WTC11 (cell line): ENCODE measurements around the gene INPP4B. TPM values are rescaled to one million over a fixed set of nuclear protein-coding genes. Genes with fewer than 3 reads are reported as not detected.

Source experiments
- ATAC-seq: fragments of 200-7000 bp; cut with Tn5 transposase; 2 replicates; pipeline ENCODE4 v1.10.0; 2021; ENCODE audit warnings: mild to moderate bottlenecking, moderate library complexity
- CTCF ChIA-PET: fragments of 300-600 bp; sonication (Branson Sonifier 250); formaldehyde crosslinking; loops from one replicate; lab custom pipeline; 2021; ENCODE audit warnings: antibody characterized with exemption; lab: Charles Lee
- POLR2A ChIA-PET: fragments of 350-600 bp; sonication (Branson Sonifier 250); formaldehyde crosslinking; loops from one replicate; lab custom pipeline; 2021; ENCODE audit warnings: antibody characterized with exemption; lab: Charles Lee
- DNase-seq: peaks from one replicate; pipeline ENCODE4 v3.0.0; 2021; ENCODE audit warnings: low spot score
- H3K27ac Mint-ChIP-seq: 2 replicates; pipeline ENCODE4 v1.8.0; 2021; ENCODE audit warnings: mixed read lengths
- H3K27me3 Mint-ChIP-seq: 2 replicates; pipeline ENCODE4 v1.8.0; 2021; ENCODE audit warnings: low read depth, mild to moderate bottlenecking, moderate library complexity, mixed read lengths
- H3K36me3 Mint-ChIP-seq: 2 replicates; pipeline ENCODE4 v1.8.0; 2021; ENCODE audit warnings: mixed read lengths
- H3K4me1 Mint-ChIP-seq: 2 replicates; pipeline ENCODE4 v1.8.0; 2022; ENCODE audit warnings: mixed read lengths
- H3K4me3 Mint-ChIP-seq: 2 replicates; pipeline ENCODE4 v1.8.0; 2021; ENCODE audit warnings: mild to moderate bottlenecking, moderate library complexity, mixed read lengths
- H3K9me3 Mint-ChIP-seq: 2 replicates; pipeline ENCODE4 v1.8.0; 2021; ENCODE audit warnings: mixed read lengths
- ETV6 ChIP-seq: sonication (generic); formaldehyde crosslinking; IDR thresholded peaks from 2 replicates; pipeline ENCODE4 v1.8.1; 2022; ENCODE audit warnings: mild to moderate bottlenecking, missing genetic modification reagents
- FOXP1 ChIP-seq: sonication (generic); formaldehyde crosslinking; IDR thresholded peaks from 2 replicates; pipeline ENCODE4 v1.8.0; 2022; ENCODE audit warnings: missing genetic modification reagents, mild to moderate bottlenecking, moderate library complexity, borderline replicate concordance
- IRF2 ChIP-seq: sonication (generic); formaldehyde crosslinking; IDR thresholded peaks from 2 replicates; pipeline ENCODE4 v1.8.0; 2022; ENCODE audit warnings: low read depth, missing genetic modification reagents, borderline replicate concordance
- MXD4 ChIP-seq: fragments of 250-450 bp; sonication (Bioruptor Pico); IDR thresholded peaks from 2 replicates; pipeline ENCODE4 v1.8.0; 2021; ENCODE audit warnings: mild to moderate bottlenecking, moderate library complexity, borderline replicate concordance
- NFE2L1 ChIP-seq: sonication (generic); formaldehyde crosslinking; IDR thresholded peaks from 2 replicates; pipeline ENCODE4 v1.8.1; 2023; ENCODE audit warnings: missing genetic modification reagents
- NR1H2 ChIP-seq: sonication (generic); formaldehyde crosslinking; IDR thresholded peaks from 2 replicates; pipeline ENCODE4 v1.9.0; 2021; ENCODE audit warnings: mild to moderate bottlenecking, moderate library complexity, missing genetic modification reagents
- SMAD3 ChIP-seq: sonication (generic); formaldehyde crosslinking; IDR thresholded peaks from 2 replicates; pipeline ENCODE4 v1.8.0; 2022; ENCODE audit warnings: missing genetic modification reagents, mild to moderate bottlenecking, borderline replicate concordance
- SMAD4 ChIP-seq: sonication (generic); formaldehyde crosslinking; IDR thresholded peaks from 2 replicates; pipeline ENCODE4 v1.8.0; 2022; ENCODE audit warnings: mild to moderate bottlenecking, missing genetic modification reagents
- ZNF219 ChIP-seq: sonication (generic); formaldehyde crosslinking; IDR thresholded peaks from 2 replicates; pipeline ENCODE4 v1.8.0; 2023; ENCODE audit warnings: missing genetic modification reagents, mild to moderate bottlenecking, borderline replicate concordance
- ZNF423 ChIP-seq: fragments of 250-450 bp; sonication (Bioruptor Pico); IDR thresholded peaks from 2 replicates; pipeline ENCODE4 v2.1.2; 2022; ENCODE audit warnings: mild to moderate bottlenecking, moderate library complexity
- total RNA-seq: library from RNA; stranded (reverse); gene quantifications from 3 replicates; pipeline ENCODE4 v1.2.3, GENCODE V29; 2021
- TF ChIP-seq, protein P1 (sequence below): sonication (generic); formaldehyde crosslinking; IDR thresholded peaks from 2 replicates; pipeline ENCODE4 v1.8.0; 2022; ENCODE audit warnings: mild to moderate bottlenecking, missing genetic modification reagents
- TF ChIP-seq, protein P2 (sequence below): sonication (generic); formaldehyde crosslinking; IDR thresholded peaks from 2 replicates; pipeline ENCODE4 v1.8.1; 2022; ENCODE audit warnings: mild to moderate bottlenecking, moderate library complexity, missing genetic modification reagents
- TF ChIP-seq, protein P3 (sequence below): fragments of 250-450 bp; sonication (Bioruptor Pico); IDR thresholded peaks from 2 replicates; pipeline ENCODE4 v2.1.2; 2022; ENCODE audit warnings: mild to moderate bottlenecking, moderate library complexity
- TF ChIP-seq, protein P4 (sequence below): fragments of 250-450 bp; sonication (Bioruptor Pico); IDR thresholded peaks from 2 replicates; pipeline ENCODE4 v1.9.0; 2021; ENCODE audit warnings: mild to moderate bottlenecking
- TF ChIP-seq, protein P5 (sequence below): sonication (generic); formaldehyde crosslinking; conservative IDR thresholded peaks from 2 replicates; pipeline ENCODE4 v1.8.1; 2023; ENCODE audit warnings: mild to moderate bottlenecking, low read depth, missing genetic modification reagents, moderate library complexity
- TF ChIP-seq, protein P6 (sequence below): sonication (generic); formaldehyde crosslinking; IDR thresholded peaks from 2 replicates; pipeline ENCODE4 v1.8.0; 2022; ENCODE audit warnings: mild to moderate bottlenecking, missing genetic modification reagents
- TF ChIP-seq, protein P7 (sequence below): sonication (generic); formaldehyde crosslinking; IDR thresholded peaks from 2 replicates; pipeline ENCODE4 v1.8.0; 2022; ENCODE audit warnings: mild to moderate bottlenecking, missing genetic modification reagents
- TF ChIP-seq, protein P8 (sequence below): fragments of 250-450 bp; sonication (Bioruptor Pico); IDR thresholded peaks from 2 replicates; pipeline ENCODE4 v1.9.0; 2021; ENCODE audit warnings: moderate library complexity, mild to moderate bottlenecking, inconsistent platforms, borderline replicate concordance

The INPP4B gene
- total RNA-seq, 1 experiment from 2014 or later, result 0.92 TPM

DNA sequence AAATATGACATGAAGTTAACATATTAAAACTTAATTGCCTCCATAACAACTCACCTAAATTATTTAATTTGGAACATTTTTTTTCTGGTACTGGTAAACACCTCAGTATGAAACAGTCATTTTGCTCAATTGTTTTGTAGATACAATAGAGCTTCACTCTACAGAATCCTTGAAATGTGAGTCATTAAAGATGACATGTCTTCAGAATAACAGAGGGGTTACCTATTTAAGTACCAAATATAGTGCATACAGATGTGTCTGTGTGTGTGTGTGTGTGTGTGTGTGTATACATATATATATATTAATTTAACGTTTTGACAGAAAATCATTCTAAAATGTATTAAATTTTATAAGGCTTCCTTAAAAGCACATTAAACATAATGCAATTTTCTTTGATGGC lies 297.6 kb downstream of the INPP4B start:
- ChIA-PET POLR2A (no interaction called here), CTCF (no interaction called here)
- TF ChIP-seq IRF2 (CRISPR knock-in tag) (no peak), ZNF219 (no peak), SMAD4 (CRISPR knock-in tag) (no peak), ETV6 (CRISPR knock-in tag) (no peak), ZNF423 (CRISPR knock-in tag) (no peak), NFE2L1 (no peak)
- TF ChIP-seq, protein P1, sequence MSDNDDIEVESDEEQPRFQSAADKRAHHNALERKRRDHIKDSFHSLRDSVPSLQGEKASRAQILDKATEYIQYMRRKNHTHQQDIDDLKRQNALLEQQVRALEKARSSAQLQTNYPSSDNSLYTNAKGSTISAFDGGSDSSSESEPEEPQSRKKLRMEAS, result no peak
- TF ChIP-seq, protein P2, sequence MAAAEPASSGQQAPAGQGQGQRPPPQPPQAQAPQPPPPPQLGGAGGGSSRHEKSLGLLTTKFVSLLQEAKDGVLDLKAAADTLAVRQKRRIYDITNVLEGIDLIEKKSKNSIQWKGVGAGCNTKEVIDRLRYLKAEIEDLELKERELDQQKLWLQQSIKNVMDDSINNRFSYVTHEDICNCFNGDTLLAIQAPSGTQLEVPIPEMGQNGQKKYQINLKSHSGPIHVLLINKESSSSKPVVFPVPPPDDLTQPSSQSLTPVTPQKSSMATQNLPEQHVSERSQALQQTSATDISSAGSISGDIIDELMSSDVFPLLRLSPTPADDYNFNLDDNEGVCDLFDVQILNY, result no peak
- TF ChIP-seq, protein P3, sequence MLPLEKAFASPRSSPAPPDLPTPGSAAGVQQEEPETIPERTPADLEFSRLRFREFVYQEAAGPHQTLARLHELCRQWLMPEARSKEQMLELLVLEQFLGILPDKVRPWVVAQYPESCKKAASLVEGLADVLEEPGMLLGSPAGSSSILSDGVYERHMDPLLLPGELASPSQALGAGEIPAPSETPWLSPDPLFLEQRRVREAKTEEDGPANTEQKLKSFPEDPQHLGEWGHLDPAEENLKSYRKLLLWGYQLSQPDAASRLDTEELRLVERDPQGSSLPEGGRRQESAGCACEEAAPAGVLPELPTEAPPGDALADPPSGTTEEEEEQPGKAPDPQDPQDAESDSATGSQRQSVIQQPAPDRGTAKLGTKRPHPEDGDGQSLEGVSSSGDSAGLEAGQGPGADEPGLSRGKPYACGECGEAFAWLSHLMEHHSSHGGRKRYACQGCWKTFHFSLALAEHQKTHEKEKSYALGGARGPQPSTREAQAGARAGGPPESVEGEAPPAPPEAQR, result no peak
- Mint-ChIP-seq H3K4me3 (no peak overlapping the region), H3K9me3 (no peaks in the 10 kb centered on the region), H3K4me1 (peaks cover 16% of the 10 kb centered on the region), H3K27me3 (no peaks in the 10 kb centered on the region), H3K36me3 (no peaks in the 10 kb centered on the region), H3K27ac (no peak overlapping the region)
- ATAC-seq, result no peak
- DNase-seq, result no peak

DNA sequence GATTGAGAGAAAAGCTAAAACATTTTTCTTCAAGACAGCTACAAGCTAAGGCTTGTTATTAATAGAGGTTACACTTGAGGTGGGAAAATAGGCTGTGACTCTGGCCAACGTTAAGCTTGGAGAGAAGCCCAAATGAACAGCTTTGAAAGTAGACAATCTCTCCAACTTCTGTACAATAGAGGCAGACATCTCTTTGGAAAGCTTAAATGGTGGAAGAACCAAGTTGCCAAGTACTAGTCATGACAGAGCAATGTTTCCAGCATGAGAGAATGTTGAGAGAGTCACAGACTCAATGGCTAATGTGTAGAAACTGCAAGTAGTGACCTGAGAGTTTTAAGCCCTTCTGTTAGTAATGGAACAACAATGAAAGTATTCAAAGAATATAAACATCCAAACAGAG lies 298.1 kb downstream of the INPP4B start:
- no peak for DNase-seq
- Mint-ChIP-seq H3K4me3 (no peak overlapping the region), H3K27ac (no peak overlapping the region), H3K4me1 (peaks cover 16% of the 10 kb centered on the region), H3K9me3 (no peaks in the 10 kb centered on the region), H3K27me3 (no peaks in the 10 kb centered on the region), H3K36me3 (no peaks in the 10 kb centered on the region)
- ChIA-PET POLR2A (no interaction called here), CTCF (no interaction called here)
- no peak for ATAC-seq
- TF ChIP-seq, protein P4, sequence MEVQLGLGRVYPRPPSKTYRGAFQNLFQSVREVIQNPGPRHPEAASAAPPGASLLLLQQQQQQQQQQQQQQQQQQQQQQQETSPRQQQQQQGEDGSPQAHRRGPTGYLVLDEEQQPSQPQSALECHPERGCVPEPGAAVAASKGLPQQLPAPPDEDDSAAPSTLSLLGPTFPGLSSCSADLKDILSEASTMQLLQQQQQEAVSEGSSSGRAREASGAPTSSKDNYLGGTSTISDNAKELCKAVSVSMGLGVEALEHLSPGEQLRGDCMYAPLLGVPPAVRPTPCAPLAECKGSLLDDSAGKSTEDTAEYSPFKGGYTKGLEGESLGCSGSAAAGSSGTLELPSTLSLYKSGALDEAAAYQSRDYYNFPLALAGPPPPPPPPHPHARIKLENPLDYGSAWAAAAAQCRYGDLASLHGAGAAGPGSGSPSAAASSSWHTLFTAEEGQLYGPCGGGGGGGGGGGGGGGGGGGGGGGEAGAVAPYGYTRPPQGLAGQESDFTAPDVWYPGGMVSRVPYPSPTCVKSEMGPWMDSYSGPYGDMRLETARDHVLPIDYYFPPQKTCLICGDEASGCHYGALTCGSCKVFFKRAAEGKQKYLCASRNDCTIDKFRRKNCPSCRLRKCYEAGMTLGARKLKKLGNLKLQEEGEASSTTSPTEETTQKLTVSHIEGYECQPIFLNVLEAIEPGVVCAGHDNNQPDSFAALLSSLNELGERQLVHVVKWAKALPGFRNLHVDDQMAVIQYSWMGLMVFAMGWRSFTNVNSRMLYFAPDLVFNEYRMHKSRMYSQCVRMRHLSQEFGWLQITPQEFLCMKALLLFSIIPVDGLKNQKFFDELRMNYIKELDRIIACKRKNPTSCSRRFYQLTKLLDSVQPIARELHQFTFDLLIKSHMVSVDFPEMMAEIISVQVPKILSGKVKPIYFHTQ (CRISPR knock-in tag), result no peak
- TF ChIP-seq, protein P2, result no peak
- no peak for TF ChIP-seq ZNF423 (CRISPR knock-in tag)
- no peak for TF ChIP-seq SMAD3 (CRISPR knock-in tag)
- TF ChIP-seq MXD4, result no peak
- TF ChIP-seq ETV6 (CRISPR knock-in tag), result no peak
- TF ChIP-seq NR1H2 (CRISPR knock-in tag), result no peak
- TF ChIP-seq, protein P5, sequence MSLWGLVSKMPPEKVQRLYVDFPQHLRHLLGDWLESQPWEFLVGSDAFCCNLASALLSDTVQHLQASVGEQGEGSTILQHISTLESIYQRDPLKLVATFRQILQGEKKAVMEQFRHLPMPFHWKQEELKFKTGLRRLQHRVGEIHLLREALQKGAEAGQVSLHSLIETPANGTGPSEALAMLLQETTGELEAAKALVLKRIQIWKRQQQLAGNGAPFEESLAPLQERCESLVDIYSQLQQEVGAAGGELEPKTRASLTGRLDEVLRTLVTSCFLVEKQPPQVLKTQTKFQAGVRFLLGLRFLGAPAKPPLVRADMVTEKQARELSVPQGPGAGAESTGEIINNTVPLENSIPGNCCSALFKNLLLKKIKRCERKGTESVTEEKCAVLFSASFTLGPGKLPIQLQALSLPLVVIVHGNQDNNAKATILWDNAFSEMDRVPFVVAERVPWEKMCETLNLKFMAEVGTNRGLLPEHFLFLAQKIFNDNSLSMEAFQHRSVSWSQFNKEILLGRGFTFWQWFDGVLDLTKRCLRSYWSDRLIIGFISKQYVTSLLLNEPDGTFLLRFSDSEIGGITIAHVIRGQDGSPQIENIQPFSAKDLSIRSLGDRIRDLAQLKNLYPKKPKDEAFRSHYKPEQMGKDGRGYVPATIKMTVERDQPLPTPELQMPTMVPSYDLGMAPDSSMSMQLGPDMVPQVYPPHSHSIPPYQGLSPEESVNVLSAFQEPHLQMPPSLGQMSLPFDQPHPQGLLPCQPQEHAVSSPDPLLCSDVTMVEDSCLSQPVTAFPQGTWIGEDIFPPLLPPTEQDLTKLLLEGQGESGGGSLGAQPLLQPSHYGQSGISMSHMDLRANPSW (CRISPR knock-in tag), result no peak
- TF ChIP-seq, protein P6, sequence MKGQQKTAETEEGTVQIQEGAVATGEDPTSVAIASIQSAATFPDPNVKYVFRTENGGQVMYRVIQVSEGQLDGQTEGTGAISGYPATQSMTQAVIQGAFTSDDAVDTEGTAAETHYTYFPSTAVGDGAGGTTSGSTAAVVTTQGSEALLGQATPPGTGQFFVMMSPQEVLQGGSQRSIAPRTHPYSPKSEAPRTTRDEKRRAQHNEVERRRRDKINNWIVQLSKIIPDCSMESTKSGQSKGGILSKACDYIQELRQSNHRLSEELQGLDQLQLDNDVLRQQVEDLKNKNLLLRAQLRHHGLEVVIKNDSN (CRISPR knock-in tag), result no peak
- TF ChIP-seq, protein P7, sequence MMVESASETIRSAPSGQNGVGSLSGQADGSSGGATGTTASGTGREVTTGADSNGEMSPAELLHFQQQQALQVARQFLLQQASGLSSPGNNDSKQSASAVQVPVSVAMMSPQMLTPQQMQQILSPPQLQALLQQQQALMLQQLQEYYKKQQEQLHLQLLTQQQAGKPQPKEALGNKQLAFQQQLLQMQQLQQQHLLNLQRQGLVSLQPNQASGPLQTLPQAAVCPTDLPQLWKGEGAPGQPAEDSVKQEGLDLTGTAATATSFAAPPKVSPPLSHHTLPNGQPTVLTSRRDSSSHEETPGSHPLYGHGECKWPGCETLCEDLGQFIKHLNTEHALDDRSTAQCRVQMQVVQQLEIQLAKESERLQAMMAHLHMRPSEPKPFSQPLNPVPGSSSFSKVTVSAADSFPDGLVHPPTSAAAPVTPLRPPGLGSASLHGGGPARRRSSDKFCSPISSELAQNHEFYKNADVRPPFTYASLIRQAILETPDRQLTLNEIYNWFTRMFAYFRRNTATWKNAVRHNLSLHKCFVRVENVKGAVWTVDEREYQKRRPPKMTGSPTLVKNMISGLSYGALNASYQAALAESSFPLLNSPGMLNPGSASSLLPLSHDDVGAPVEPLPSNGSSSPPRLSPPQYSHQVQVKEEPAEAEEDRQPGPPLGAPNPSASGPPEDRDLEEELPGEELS (CRISPR knock-in tag), result no peak
- TF ChIP-seq FOXP1 (CRISPR knock-in tag), result no peak
- TF ChIP-seq, protein P8, sequence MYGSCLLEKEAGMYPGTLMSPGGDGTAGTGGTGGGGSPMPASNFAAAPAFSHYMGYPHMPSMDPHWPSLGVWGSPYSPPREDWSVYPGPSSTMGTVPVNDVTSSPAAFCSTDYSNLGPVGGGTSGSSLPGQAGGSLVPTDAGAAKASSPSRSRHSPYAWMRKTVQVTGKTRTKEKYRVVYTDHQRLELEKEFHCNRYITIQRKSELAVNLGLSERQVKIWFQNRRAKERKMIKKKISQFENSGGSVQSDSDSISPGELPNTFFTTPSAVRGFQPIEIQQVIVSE (CRISPR knock-in tag), result no peak
- TF ChIP-seq NFE2L1, result no peak
